Liver (tissue), 9 donors: ENCODE measurements around the gene RRP15. TPM values are rescaled to one million over a fixed set of nuclear protein-coding genes. Genes with fewer than 3 reads are reported as not detected.

Experiments used
- DNase-seq: peaks from one replicate; pipeline ENCODE4 v3.0.0-alpha.2; 2017; ENCODE audit warnings: low spot score
- H3K27ac ChIP-seq, 2 donors: one replicate each; pipeline ENCODE4 v1.7.0; 2013; ENCODE audit warnings: inconsistent platforms in 2 of 2, low read length in 2 of 2, control low read depth in 1 of 2, low read depth in 1 of 2, mild to moderate bottlenecking in 1 of 2
- H3K27me3 ChIP-seq, 4 donors: one replicate each; pipeline versions ENCODE4 v1.6.1 to v1.7.0; 2013; ENCODE audit warnings: low read length in 3 of 4, inconsistent platforms in 1 of 4, mild to moderate bottlenecking in 1 of 4, moderate library complexity in 1 of 4; ENCODE audit not compliant: control insufficient read depth in 4 of 4, insufficient read depth in 4 of 4
- H3K36me3 ChIP-seq, 4 donors: one replicate each; pipeline versions ENCODE4 v1.6.1 to v1.7.0; 2013; ENCODE audit warnings: low read length in 3 of 4, mild to moderate bottlenecking in 3 of 4, low read depth in 1 of 4, moderate library complexity in 1 of 4; ENCODE audit not compliant: control insufficient read depth in 4 of 4, insufficient read depth in 3 of 4
- H3K4me1 ChIP-seq, 4 donors: one replicate each; pipeline versions ENCODE4 v1.6.1 to v1.7.0; 2013; ENCODE audit warnings: low read length in 3 of 4, mild to moderate bottlenecking in 3 of 4, moderate library complexity in 1 of 4; ENCODE audit not compliant: control insufficient read depth in 4 of 4, insufficient read depth in 4 of 4
- H3K4me3 ChIP-seq, 3 donors: one replicate each; pipeline versions ENCODE4 v1.6.1 to v1.7.0; 2013; ENCODE audit warnings: low read length in 3 of 3, control low read depth in 1 of 3, low read depth in 1 of 3, mild to moderate bottlenecking in 1 of 3
- H3K9ac ChIP-seq, 2 donors: one replicate each; pipeline ENCODE4 v1.7.0; 2013; ENCODE audit warnings: low read length in 2 of 2, mild to moderate bottlenecking in 2 of 2, moderate library complexity in 2 of 2, control low read depth in 1 of 2, low read depth in 1 of 2
- H3K9me3 ChIP-seq, 4 donors: one replicate each; pipeline versions ENCODE4 v1.6.1 to v1.7.0; 2013; ENCODE audit warnings: low read length in 3 of 4; ENCODE audit not compliant: control insufficient read depth in 4 of 4
- EGR1 ChIP-seq, 2 donors: IDR thresholded peaks; 2 replicates each; pipeline ENCODE4 v1.6.1; 2016 to 2018; ENCODE audit warnings: antibody characterized with exemption in 2 of 2, low read depth in 2 of 2
- FOXA2 ChIP-seq: IDR thresholded peaks from 2 replicates; pipeline ENCODE4 v1.6.1; 2016; ENCODE audit warnings: antibody characterized with exemption
- GABPA ChIP-seq, 2 donors: IDR thresholded peaks in 1 of 2; conservative IDR thresholded peaks in 1 of 2; 2 replicates each; pipeline ENCODE4 v1.6.1; 2016; ENCODE audit warnings: antibody characterized with exemption in 2 of 2, mild to moderate bottlenecking in 1 of 2, moderate library complexity in 1 of 2
- HNF4A ChIP-seq, 2 donors: conservative IDR thresholded peaks; 2 replicates each; pipeline ENCODE4 v1.6.1; 2016; ENCODE audit warnings: antibody characterized with exemption in 2 of 2, mild to moderate bottlenecking in 2 of 2
- HNF4G ChIP-seq: IDR thresholded peaks from 2 replicates; pipeline ENCODE4 v1.6.1; 2016; ENCODE audit warnings: antibody characterized with exemption
- JUND ChIP-seq, 2 donors: IDR thresholded peaks; 2 replicates each; pipeline ENCODE4 v1.6.1; 2016; ENCODE audit warnings: antibody characterized with exemption in 2 of 2
- RAD21 ChIP-seq, 2 donors: IDR thresholded peaks; 2 replicates each; pipeline ENCODE4 v1.6.1; 2016; ENCODE audit warnings: antibody characterized with exemption in 2 of 2, mild to moderate bottlenecking in 2 of 2
- RXRA ChIP-seq, 2 donors: IDR thresholded peaks; 2 replicates each; pipeline ENCODE4 v1.6.1; 2017 to 2018; ENCODE audit warnings: antibody characterized with exemption in 2 of 2, mild to moderate bottlenecking in 1 of 2
- SP1 ChIP-seq: IDR thresholded peaks from 2 replicates; pipeline ENCODE4 v1.6.1; 2018; ENCODE audit warnings: antibody characterized with exemption, mild to moderate bottlenecking
- TAF1 ChIP-seq: conservative IDR thresholded peaks from 2 replicates; pipeline ENCODE4 v1.6.1; 2016; ENCODE audit warnings: antibody characterized with exemption, mild to moderate bottlenecking
- YY1 ChIP-seq: IDR thresholded peaks from 2 replicates; pipeline ENCODE4 v1.6.1; 2016; ENCODE audit warnings: antibody characterized with exemption, mild to moderate bottlenecking
- WGBS: extraction: QIAGEN DNeasy Blood & Tissue Kit; methylation state at CpG from one replicate; pipeline ENCODE4 v1.1.7; 2013; 5-methylcytosine and 5-hydroxymethylcytosine counted together
- polyA plus RNA-seq, 2 donors: library from polyadenylated mRNA; stranded (reverse) in 1 of 2; unstranded in 1 of 2; fragments of 200-250 nt in 1 of 2; fragments of >200 nt in 1 of 2; fragmentation: Nextera tagmentation in 1 of 2; extraction: Ambion mirVana in 1 of 2; gene quantifications; one replicate each; pipeline versions ENCODE4 v1.2.1 to v1.2.3, GENCODE V29; 2013 to 2015
- total RNA-seq, 2 donors: library from RNA; depleted of rRNA; stranded (reverse); fragments of >200 nt; gene quantifications; one replicate each; pipeline ENCODE4 v1.2.3, GENCODE V29; 2014
- TF ChIP-seq, protein P1 (sequence below): fragments of 150-350 bp; IDR thresholded peaks from 2 replicates; pipeline ENCODE4 v1.5.1; 2017; ENCODE audit warnings: improper control_type of control experiment, low read depth, low read length; ENCODE audit not compliant: missing input control
- TF ChIP-seq, protein P2 (sequence below): IDR thresholded peaks from 2 replicates; pipeline ENCODE4 v1.6.1; 2016; ENCODE audit warnings: antibody characterized with exemption
- TF ChIP-seq, protein P3 (sequence below): IDR thresholded peaks from 2 replicates; pipeline ENCODE4 v1.6.1; 2016; ENCODE audit warnings: antibody characterized with exemption
- TF ChIP-seq, protein P4 (sequence below): IDR thresholded peaks from 2 replicates; pipeline ENCODE4 v1.6.1; 2016; ENCODE audit warnings: antibody characterized with exemption, mild to moderate bottlenecking
- donor health status: healthy.
- donor health status: healthy.
- donor health status: healthy.
- donor health status: healthy.
- donor health status: healthy.

The RRP15 gene
- total and polyA plus RNA-seq, 4 donors, result 2.4 to 9.2 (median 5.2) TPM

DNA sequence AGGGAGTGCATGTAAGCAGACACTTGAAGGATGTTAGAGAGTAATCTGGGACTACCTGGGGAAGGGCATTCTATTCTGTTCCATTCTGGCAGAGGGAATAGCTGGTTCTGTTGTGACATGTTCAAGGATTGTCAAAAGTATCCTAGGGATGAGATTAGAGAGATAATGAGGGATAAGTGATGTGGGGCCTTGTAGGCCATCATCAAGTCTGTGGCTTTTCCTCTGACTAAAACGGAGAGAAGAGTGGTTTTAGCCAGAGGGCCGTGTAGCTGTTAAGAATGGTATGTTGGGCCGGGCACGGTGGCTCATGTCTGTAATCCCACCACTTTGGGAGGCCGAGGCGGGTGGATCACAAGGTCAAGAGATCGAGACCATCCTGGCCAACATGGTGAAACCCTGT lies 83.6 kb downstream of the RRP15 start:
- Histone ChIP-seq H3K27me3 (no peaks in the 10 kb centered on the region), H3K9me3 (no peaks in the 10 kb centered on the region), H3K36me3 (no peaks in the 10 kb centered on the region), H3K4me3 (no peak overlapping the region), H3K27ac (no peak overlapping the region), H3K4me1 (peaks cover 0 to 9% (median 4%) of the 10 kb centered on the region in 4 donors), H3K9ac (no peak overlapping the region)
- no peak for DNase-seq
- TF ChIP-seq HNF4G (no peak), TAF1 (no peak), RXRA (IDR thresholded peaks at IDR 0.05) (no peak), YY1 (no peak), RAD21 (IDR thresholded peaks at IDR 0.05) (no peak), GABPA (IDR thresholded peaks at IDR 0.05 in 1 of 2, conservative IDR thresholded peaks at IDR 0.05 in 1 of 2) (no peak), JUND (IDR thresholded peaks at IDR 0.05) (no peak), FOXA2 (no peak), EGR1 (IDR thresholded peaks at IDR 0.05; ENCODE audit: low read depth in 2 of 2) (no peak), HNF4A (conservative IDR thresholded peaks at IDR 0.05) (no peak)
- TF ChIP-seq, protein P1, sequence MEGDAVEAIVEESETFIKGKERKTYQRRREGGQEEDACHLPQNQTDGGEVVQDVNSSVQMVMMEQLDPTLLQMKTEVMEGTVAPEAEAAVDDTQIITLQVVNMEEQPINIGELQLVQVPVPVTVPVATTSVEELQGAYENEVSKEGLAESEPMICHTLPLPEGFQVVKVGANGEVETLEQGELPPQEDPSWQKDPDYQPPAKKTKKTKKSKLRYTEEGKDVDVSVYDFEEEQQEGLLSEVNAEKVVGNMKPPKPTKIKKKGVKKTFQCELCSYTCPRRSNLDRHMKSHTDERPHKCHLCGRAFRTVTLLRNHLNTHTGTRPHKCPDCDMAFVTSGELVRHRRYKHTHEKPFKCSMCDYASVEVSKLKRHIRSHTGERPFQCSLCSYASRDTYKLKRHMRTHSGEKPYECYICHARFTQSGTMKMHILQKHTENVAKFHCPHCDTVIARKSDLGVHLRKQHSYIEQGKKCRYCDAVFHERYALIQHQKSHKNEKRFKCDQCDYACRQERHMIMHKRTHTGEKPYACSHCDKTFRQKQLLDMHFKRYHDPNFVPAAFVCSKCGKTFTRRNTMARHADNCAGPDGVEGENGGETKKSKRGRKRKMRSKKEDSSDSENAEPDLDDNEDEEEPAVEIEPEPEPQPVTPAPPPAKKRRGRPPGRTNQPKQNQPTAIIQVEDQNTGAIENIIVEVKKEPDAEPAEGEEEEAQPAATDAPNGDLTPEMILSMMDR, result no peak
- TF ChIP-seq, protein P2, sequence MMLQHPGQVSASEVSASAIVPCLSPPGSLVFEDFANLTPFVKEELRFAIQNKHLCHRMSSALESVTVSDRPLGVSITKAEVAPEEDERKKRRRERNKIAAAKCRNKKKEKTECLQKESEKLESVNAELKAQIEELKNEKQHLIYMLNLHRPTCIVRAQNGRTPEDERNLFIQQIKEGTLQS, result no peak
- TF ChIP-seq, protein P3, sequence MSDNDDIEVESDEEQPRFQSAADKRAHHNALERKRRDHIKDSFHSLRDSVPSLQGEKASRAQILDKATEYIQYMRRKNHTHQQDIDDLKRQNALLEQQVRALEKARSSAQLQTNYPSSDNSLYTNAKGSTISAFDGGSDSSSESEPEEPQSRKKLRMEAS, result no peak
- WGBS, result 95% methylated on average over 7 of the region's 7 CpGs

DNA sequence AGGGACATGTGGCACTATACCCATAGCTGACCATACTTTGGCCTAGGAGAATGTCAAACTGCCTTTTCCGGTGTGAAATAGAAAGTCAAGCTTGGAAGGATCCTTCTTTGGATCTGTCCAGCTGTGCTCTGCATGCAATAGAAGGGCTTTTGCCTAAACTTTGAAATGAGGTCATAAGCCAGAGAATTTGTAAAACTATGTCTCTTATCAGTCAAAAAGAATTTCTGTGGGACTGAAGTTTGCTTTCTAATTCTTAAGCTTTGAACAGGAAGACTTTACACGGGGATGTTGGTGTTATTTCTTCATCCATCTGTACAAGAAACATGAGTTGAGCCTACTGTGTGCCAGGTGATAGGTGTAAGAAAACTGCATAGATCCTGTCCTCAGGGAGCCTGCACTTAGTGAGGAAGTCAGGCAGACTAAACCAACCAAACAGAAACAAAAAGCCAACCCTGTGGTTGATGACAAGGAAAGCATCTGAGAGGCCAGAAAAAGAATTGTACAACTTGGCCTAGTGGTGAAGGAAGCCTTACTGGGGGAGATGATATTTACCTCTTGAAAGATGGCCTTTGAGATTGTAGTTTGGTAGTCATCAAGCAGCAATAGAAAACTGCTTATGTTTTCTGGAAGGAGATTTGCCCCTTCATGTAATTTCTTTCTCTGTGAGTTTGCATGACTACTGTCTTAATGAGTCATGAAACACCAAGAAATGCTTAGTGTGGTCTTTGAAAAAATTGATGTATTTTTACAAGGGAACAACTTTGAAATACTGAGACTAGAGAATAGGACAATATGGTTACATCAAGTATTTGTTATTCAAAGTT lies 84.8 kb downstream of the RRP15 start:
- Histone ChIP-seq H3K9ac (no peak overlapping the region), H3K4me3 (no peak overlapping the region), H3K36me3 (no peaks in the 10 kb centered on the region), H3K27me3 (no peaks in the 10 kb centered on the region), H3K9me3 (no peaks in the 10 kb centered on the region), H3K4me1 (peaks cover 0 to 9% (median 3%) of the 10 kb centered on the region in 4 donors), H3K27ac (peak overlapping the region in 1 of 2 donors; percentile 24)
- peak in 1 of 2 donors; percentile 41 for TF ChIP-seq RXRA (IDR thresholded peaks at IDR 0.05)
- TF ChIP-seq, protein P3, result no peak
- TF ChIP-seq GABPA (IDR thresholded peaks at IDR 0.05 in 1 of 2, conservative IDR thresholded peaks at IDR 0.05 in 1 of 2), result no peak
- no peak for TF ChIP-seq FOXA2
- TF ChIP-seq, protein P4, sequence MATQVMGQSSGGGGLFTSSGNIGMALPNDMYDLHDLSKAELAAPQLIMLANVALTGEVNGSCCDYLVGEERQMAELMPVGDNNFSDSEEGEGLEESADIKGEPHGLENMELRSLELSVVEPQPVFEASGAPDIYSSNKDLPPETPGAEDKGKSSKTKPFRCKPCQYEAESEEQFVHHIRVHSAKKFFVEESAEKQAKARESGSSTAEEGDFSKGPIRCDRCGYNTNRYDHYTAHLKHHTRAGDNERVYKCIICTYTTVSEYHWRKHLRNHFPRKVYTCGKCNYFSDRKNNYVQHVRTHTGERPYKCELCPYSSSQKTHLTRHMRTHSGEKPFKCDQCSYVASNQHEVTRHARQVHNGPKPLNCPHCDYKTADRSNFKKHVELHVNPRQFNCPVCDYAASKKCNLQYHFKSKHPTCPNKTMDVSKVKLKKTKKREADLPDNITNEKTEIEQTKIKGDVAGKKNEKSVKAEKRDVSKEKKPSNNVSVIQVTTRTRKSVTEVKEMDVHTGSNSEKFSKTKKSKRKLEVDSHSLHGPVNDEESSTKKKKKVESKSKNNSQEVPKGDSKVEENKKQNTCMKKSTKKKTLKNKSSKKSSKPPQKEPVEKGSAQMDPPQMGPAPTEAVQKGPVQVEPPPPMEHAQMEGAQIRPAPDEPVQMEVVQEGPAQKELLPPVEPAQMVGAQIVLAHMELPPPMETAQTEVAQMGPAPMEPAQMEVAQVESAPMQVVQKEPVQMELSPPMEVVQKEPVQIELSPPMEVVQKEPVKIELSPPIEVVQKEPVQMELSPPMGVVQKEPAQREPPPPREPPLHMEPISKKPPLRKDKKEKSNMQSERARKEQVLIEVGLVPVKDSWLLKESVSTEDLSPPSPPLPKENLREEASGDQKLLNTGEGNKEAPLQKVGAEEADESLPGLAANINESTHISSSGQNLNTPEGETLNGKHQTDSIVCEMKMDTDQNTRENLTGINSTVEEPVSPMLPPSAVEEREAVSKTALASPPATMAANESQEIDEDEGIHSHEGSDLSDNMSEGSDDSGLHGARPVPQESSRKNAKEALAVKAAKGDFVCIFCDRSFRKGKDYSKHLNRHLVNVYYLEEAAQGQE, result no peak
- TF ChIP-seq SP1, result no peak
- WGBS, result 75% methylated on average over 2 of the region's 2 CpGs
- no peak for DNase-seq
